SH-SY5Y (cell line): ENCODE data around the gene SMOC1.

ENCODE experiments used
- GATA2 ChIP-seq: IDR thresholded peaks from 2 replicates; pipeline ENCODE4 v1.6.1; 2011; ENCODE audit warnings: mild to moderate bottlenecking, low read depth, low read length
- GATA3 ChIP-seq: IDR thresholded peaks from 2 replicates; pipeline ENCODE4 v1.6.1; 2011; ENCODE audit warnings: low read depth, mild to moderate bottlenecking, low read length, moderate library complexity

DNA sequence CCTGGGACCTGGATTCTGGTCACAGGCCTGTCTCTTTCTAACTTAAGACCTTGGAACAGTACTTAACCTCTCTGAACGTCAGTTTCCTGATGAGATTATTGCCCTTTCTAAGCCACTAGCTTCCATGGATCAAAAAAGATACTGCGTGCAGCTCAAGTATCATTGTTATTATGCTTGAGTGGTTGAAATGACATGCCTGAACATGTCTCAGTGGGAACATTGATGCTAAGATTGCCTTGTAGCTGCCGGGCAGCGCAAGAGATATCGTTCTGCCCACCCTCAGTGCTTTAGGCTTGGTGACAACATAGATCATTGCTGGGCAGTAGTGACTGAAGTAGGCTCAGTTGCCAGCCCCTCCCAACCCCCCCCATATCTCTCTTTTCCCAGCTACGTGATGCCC lies 131.9 kb downstream of the SMOC1 start:
- TF ChIP-seq GATA3 (no peak), GATA2 (no peak)
